ENCODE measurements around the gene CADM3. TPM values are rescaled to one million over a fixed set of nuclear protein-coding genes. Genes with fewer than 3 reads are reported as not detected.
A peak's percentile ranks its signal among the peaks of the same experiment; 100 is the strongest.

The CADM3 gene
- polyA plus RNA-seq, 2 of the 4 experiments (the other 2 are of a cell fraction): 0.10 to 0.13 TPM

DNA sequence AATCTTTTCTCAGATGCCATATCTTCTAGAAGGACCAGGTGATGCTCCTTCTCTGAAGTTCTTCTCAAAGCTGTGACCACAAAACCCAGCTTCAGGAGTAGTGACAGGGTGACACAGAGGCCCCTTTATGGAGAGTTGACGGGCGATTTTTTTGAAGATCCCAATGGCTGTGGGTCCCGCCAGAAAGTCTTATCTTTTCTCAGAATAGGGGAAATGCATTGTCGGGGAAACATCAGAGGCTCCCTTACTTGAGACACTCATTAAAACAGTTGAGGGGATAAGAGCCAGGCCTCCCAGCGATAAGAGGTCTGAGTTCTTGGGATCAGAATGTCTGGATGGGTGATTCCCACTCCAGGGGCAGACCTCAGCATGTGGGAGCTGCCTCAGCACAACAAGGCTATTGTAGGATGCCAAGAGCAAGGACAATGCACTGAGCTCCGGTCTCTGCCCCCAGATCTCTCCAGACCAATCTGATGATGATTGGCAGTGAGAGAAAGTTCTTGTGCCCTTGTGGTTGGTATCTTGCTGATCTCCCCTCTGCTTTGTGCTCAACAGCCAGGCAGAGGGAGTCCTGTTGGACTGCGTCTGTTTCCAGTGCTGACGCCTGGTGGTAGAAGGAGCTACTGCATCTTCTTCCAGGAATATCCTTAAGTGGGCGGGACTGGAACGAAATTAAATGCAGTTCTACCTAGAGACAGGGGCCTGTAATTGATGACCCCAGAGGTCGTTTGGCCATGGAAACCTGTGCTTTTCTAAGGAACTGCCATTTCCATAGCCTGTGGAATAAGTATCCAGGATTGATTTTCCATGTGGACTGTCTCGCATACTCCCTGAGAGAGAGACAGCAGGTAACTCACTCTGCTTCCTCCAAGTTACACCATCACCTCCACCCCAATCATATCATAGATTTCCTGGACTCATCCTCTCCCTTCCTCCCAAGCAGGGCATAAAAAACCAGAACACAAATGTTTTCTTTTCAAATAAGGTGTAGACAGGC, 26.4 kb downstream of the CADM3 start:
- no peaks in the 10 kb centered on the region for H3K9me3 ChIP-seq
- no peak overlapping the region for H3K4me3 ChIP-seq
- WGBS (ENCODE audit: missing lambda C conversion rate): 34% methylated on average over 11 of the region's 12 CpGs
- TF ChIP-seq HOXA7 (CRISPR knock-in tag; IDR thresholded peaks at IDR 0.05) (no peak), SMC3 (IDR thresholded peaks at IDR 0.05) (peak; percentile 80), RAD21 (conservative IDR thresholded peaks at IDR 0.05 in 1 of 2, IDR thresholded peaks at IDR 0.05 in 1 of 2) (peak; percentile 54 to 58)
- TF ChIP-seq, protein P1, sequence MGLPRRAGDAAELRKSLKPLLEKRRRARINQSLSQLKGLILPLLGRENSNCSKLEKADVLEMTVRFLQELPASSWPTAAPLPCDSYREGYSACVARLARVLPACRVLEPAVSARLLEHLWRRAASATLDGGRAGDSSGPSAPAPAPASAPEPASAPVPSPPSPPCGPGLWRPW (IDR thresholded peaks at IDR 0.05): no peak
- TF ChIP-seq, protein P2, sequence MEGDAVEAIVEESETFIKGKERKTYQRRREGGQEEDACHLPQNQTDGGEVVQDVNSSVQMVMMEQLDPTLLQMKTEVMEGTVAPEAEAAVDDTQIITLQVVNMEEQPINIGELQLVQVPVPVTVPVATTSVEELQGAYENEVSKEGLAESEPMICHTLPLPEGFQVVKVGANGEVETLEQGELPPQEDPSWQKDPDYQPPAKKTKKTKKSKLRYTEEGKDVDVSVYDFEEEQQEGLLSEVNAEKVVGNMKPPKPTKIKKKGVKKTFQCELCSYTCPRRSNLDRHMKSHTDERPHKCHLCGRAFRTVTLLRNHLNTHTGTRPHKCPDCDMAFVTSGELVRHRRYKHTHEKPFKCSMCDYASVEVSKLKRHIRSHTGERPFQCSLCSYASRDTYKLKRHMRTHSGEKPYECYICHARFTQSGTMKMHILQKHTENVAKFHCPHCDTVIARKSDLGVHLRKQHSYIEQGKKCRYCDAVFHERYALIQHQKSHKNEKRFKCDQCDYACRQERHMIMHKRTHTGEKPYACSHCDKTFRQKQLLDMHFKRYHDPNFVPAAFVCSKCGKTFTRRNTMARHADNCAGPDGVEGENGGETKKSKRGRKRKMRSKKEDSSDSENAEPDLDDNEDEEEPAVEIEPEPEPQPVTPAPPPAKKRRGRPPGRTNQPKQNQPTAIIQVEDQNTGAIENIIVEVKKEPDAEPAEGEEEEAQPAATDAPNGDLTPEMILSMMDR (IDR thresholded peaks at IDR 0.05): peak; percentile 73
- TF ChIP-seq, protein P3, sequence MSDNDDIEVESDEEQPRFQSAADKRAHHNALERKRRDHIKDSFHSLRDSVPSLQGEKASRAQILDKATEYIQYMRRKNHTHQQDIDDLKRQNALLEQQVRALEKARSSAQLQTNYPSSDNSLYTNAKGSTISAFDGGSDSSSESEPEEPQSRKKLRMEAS (IDR thresholded peaks at IDR 0.05): peak; percentile 24; the same call in 1 of the 2 replicates
- TF ChIP-seq, protein P4, sequence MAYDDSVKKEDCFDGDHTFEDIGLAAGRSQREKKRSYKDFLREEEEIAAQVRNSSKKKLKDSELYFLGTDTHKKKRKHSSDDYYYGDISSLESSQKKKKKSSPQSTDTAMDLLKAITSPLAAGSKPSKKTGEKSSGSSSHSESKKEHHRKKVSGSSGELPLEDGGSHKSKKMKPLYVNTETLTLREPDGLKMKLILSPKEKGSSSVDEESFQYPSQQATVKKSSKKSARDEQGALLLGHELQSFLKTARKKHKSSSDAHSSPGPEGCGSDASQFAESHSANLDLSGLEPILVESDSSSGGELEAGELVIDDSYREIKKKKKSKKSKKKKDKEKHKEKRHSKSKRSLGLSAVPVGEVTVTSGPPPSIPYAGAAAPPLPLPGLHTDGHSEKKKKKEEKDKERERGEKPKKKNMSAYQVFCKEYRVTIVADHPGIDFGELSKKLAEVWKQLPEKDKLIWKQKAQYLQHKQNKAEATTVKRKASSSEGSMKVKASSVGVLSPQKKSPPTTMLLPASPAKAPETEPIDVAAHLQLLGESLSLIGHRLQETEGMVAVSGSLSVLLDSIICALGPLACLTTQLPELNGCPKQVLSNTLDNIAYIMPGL (CRISPR knock-in tag; IDR thresholded peaks at IDR 0.05; ENCODE audit: borderline replicate concordance): no peak
- peak; percentile 63 for FAIRE-seq
- ChIA-PET CTCF (interaction anchor here (0.5 to 11.3 kb wide), 37 partner anchors 10 to 838 kb away, joined by 3 to 186 read pairs (median 4); no protein-coding TSS in a partner anchor), POLR2A (interaction anchor here (1.0 kb wide), 1 partner anchor 36 kb away, joined by 3 read pairs; no protein-coding TSS in a partner anchor)
- H3K4me2 ChIP-seq: no peak overlapping the region
- H3K27ac ChIP-seq: no peak overlapping the region
- H3K4me1 ChIP-seq: no peaks in the 10 kb centered on the region
- DNase-seq (ENCODE audit: low read depth in 1 of 2, low spot score in 1 of 2): peak; percentile 57 to 75
- ATAC-seq: peak; percentile 84 to 95

DNA sequence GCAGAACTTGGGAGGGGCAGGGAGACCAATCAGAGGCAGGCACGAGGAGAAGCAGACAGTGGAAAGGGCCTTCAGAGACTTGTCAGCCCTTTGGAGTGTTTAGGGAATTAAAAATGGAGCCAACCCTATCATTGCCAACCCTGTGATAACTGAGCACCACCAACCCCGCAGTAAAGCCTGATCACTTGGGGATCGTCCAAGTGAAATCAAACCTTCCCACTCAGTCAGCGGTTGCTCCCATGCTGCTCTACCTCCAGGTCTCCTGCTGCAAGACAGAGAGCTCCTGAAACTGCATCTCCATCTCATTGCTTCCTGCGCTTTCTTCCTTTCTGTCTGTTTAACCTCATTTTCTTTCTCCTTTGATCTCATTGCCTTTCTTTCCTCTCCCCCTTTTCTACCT, 28.5 kb downstream of the CADM3 start:
- CTCF ChIA-PET: interaction anchor here (1.3 to 11.3 kb wide), 3 partner anchors 10 to 68 kb away, joined by 3 to 186 read pairs (median 90); no protein-coding TSS in a partner anchor
- Histone ChIP-seq H3K4me3 (no peak overlapping the region), H3K4me1 (no peaks in the 10 kb centered on the region), H3K27ac (no peak overlapping the region), H3K9me3 (no peaks in the 10 kb centered on the region), H3K4me2 (no peak overlapping the region)
- POLR2A ChIA-PET: no interaction called here
- FAIRE-seq (no peak), DNase-seq (ENCODE audit: low read depth in 1 of 2, low spot score in 1 of 2) (no peak), ATAC-seq (no peak)
- 39% methylated on average over 5 of the region's 5 CpGs for WGBS (ENCODE audit: missing lambda C conversion rate)
- TF ChIP-seq, protein P5, sequence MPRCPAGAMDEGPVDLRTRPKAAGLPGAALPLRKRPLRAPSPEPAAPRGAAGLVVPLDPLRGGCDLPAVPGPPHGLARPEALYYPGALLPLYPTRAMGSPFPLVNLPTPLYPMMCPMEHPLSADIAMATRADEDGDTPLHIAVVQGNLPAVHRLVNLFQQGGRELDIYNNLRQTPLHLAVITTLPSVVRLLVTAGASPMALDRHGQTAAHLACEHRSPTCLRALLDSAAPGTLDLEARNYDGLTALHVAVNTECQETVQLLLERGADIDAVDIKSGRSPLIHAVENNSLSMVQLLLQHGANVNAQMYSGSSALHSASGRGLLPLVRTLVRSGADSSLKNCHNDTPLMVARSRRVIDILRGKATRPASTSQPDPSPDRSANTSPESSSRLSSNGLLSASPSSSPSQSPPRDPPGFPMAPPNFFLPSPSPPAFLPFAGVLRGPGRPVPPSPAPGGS (IDR thresholded peaks at IDR 0.05): no peak
- TF ChIP-seq BHLHE40 (IDR thresholded peaks at IDR 0.05; ENCODE audit: low read depth, low read length) (no peak), ESRRA (IDR thresholded peaks at IDR 0.05; ENCODE audit: borderline replicate concordance, low read length) (no peak), KDM5A (IDR thresholded peaks at IDR 0.05) (no peak), ZSCAN20 (CRISPR knock-in tag; IDR thresholded peaks at IDR 0.05) (no peak), RAD21 (conservative IDR thresholded peaks at IDR 0.05 in 1 of 2, IDR thresholded peaks at IDR 0.05 in 1 of 2) (no peak), RNF2 (IDR thresholded peaks at IDR 0.05; ENCODE audit: borderline replicate concordance, low read depth) (no peak), JUNB (IDR thresholded peaks at IDR 0.05) (no peak), NR3C1 (IDR thresholded peaks at IDR 0.05) (no peak), RFX5 (IDR thresholded peaks at IDR 0.05) (no peak), MAFK (IDR thresholded peaks at IDR 0.05; ENCODE audit: partially characterized antibody) (no peak), PHF8 (IDR thresholded peaks at IDR 0.05; ENCODE audit: borderline replicate concordance, low read depth) (no peak)
- TF ChIP-seq, protein P6, sequence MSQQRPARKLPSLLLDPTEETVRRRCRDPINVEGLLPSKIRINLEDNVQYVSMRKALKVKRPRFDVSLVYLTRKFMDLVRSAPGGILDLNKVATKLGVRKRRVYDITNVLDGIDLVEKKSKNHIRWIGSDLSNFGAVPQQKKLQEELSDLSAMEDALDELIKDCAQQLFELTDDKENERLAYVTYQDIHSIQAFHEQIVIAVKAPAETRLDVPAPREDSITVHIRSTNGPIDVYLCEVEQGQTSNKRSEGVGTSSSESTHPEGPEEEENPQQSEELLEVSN (IDR thresholded peaks at IDR 0.05; ENCODE audit: borderline replicate concordance, low read depth): no peak

All from A549 (cell line).